Measurements from ENCODE around the gene TUBB2A.

TUBB2A gene

GRCh38 chr6:3118353-3119039, 38.8 kb downstream of the TUBB2A start, which contains the start of gene BPHL:
Gene BPHL, plus strand, starts transcription at chr6:3118711. Its CDS starts 30 bp downstream, at chr6:3118741.
- peak; percentile 87 for DNase-seq (ENCODE audit: low spot score)

DNA sequence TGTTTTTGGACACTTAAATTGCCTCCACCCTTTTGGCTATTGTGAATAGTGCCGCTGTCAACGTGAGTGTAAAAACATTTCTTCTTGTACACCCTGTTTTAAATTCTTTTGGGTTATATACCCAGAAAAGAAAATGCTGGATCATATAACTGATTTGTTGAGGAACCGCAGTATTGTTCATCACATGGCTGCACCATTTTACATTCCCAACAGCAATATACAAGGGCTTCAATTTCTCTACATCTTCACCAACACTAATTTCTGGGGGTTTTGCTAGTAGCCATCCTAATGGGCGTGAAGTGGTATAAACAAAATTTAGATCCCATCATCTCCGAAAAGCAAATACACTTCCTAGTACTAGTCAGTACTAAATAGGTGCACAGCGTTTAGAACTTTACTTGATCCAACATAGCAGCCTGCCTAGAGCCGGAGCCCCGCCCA, 39.4 kb downstream of the TUBB2A start:
- DNase-seq (ENCODE audit: low spot score): no peak

- no peak for DNase-seq (ENCODE audit: low spot score)
Measured at GRCh38 chr6:3114377-3114776, 43.0 kb downstream of the TUBB2A start.

- no peak for DNase-seq (ENCODE audit: low spot score)
Measured at GRCh38 chr6:3109761-3110160, 47.6 kb downstream of the TUBB2A start.

DNA sequence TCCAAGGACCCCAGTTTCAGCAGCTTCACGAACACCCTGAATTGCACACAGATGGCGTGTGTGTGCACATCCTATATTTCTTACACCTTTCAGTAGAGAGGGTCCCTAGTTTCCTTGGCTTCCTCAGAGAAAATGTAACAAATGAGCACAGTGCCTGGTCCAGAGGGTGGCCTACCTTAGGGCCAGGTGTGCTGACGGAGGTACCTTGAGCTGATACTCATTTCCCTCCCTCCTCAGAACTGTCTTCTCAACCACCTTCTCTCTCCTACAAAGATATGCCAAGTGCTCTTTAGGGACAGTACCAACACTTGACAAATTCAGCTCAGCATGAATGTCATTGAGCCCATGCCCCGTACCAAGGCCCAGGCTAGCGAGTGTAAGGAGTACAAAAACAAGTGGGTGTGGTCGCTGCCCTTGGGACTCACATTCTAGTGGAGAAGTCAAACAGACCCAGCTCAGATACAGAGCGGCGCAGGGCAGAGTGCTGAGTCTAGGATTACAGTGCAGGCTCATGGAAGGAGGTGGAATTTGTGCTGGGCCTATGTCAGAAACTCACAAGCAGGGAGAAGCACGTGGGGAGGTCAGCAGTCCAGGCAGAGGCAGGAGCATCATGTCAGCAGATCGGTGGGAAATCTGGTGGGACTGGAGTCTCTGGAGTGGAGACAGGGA, 48.5 kb downstream of the TUBB2A start:
- DNase-seq (ENCODE audit: low spot score): no peak

All from HuH-7.5 (cell line).